Keratinocyte (primary cell): Measurements from ENCODE around the gene LMNA. TPM values are rescaled to one million over a fixed set of nuclear protein-coding genes. Genes with fewer than 3 reads are reported as not detected.

Experiments used
- DNase-seq: peaks from one replicate; pipeline ENCODE4 v3.0.0-alpha.2; 2011; ENCODE audit warnings: low read depth, missing footprints, low spot score
- FAIRE-seq: peaks from 2 replicates; lab custom pipeline; 2011; peaks lifted over from hg19 to GRCh38; lab: Jason Lieb, UNC
- H2AFZ ChIP-seq: 2 replicates; pipeline ENCODE4 v1.6.0; 2012; ENCODE audit warnings: low read length, control low read depth, inconsistent platforms; ENCODE audit not compliant: control insufficient read depth
- H3K27ac ChIP-seq: 2 replicates; pipeline ENCODE4 v1.5.1; 2011; ENCODE audit warnings: low read length; ENCODE audit not compliant: control insufficient read depth, insufficient read depth
- H3K27me3 ChIP-seq: 3 replicates; pipeline ENCODE4 v1.6.0; 2011; ENCODE audit warnings: low read length; ENCODE audit not compliant: control insufficient read depth, insufficient read depth; ENCODE audit errors: extremely low read depth
- H3K36me3 ChIP-seq, 2 experiments: 2 replicates in 1 of 2; 3 replicates in 1 of 2; pipeline ENCODE4 v1.5.1; 2011; ENCODE audit warnings: low read length in 2 of 2, mild to moderate bottlenecking in 1 of 2; ENCODE audit not compliant: control insufficient read depth in 2 of 2, insufficient read depth in 2 of 2; ENCODE audit errors: extremely low read depth in 1 of 2
- H3K4me1 ChIP-seq: 3 replicates; pipeline ENCODE4 v1.5.1; 2011; ENCODE audit warnings: low read length; ENCODE audit not compliant: control insufficient read depth, insufficient read depth; ENCODE audit errors: extremely low read depth
- H3K4me2 ChIP-seq: 3 replicates; pipeline ENCODE4 v1.6.0; 2011; ENCODE audit warnings: low read depth, low read length; ENCODE audit not compliant: control insufficient read depth, insufficient read depth; ENCODE audit errors: extremely low read depth
- H3K4me3 ChIP-seq, 3 experiments: fragments of 200-600 bp in 1 of 3; sonication (generic) in 1 of 3; 2 replicates in 2 of 3; 3 replicates in 1 of 3; pipeline ENCODE4 v1.5.1; 2011 to 2016; ENCODE audit warnings: low read length in 3 of 3, mild to moderate bottlenecking in 3 of 3, control low read depth in 2 of 3, inconsistent platforms in 1 of 3, low read depth in 1 of 3, mixed read lengths in 1 of 3, mixed run types in 1 of 3, moderate library complexity in 1 of 3; ENCODE audit not compliant: control insufficient read depth in 2 of 3, insufficient read depth in 2 of 3; ENCODE audit errors: extremely low read depth in 1 of 3
- H3K79me2 ChIP-seq: 2 replicates; pipeline ENCODE4 v1.6.0; 2012; ENCODE audit warnings: low read length; ENCODE audit not compliant: control insufficient read depth, insufficient read depth
- H3K9ac ChIP-seq: 3 replicates; pipeline ENCODE4 v1.6.0; 2011; ENCODE audit warnings: low read length; ENCODE audit not compliant: control insufficient read depth, insufficient read depth; ENCODE audit errors: extremely low read depth
- H3K9me1 ChIP-seq: 3 replicates; pipeline ENCODE4 v1.6.0; 2011; ENCODE audit warnings: low read length; ENCODE audit not compliant: control insufficient read depth, insufficient read depth; ENCODE audit errors: extremely low read depth
- H3K9me3 ChIP-seq: 2 replicates; pipeline ENCODE4 v1.5.1; 2012; ENCODE audit warnings: low read depth, low read length; ENCODE audit not compliant: control insufficient read depth
- H4K20me1 ChIP-seq: 3 replicates; pipeline ENCODE4 v1.6.0; 2011; ENCODE audit warnings: low read length; ENCODE audit not compliant: control insufficient read depth, insufficient read depth; ENCODE audit errors: extremely low read depth
- CTCF ChIP-seq, 3 experiments: IDR thresholded peaks in 1 of 3; conservative IDR thresholded peaks in 1 of 3; optimal IDR thresholded peaks in 1 of 3; 2 replicates in 2 of 3; 3 replicates in 1 of 3; pipeline versions ENCODE3 to v1.5.1; 2011; ENCODE audit warnings: low read length in 3 of 3, mild to moderate bottlenecking in 3 of 3, moderate library complexity in 2 of 3, control low read depth in 1 of 3, inconsistent platforms in 1 of 3; ENCODE audit not compliant: insufficient read depth in 2 of 3; ENCODE audit errors: extremely low read depth in 1 of 3
- EZH2 ChIP-seq: IDR thresholded peaks from one replicate; pipeline ENCODE4 v1.6.1; 2012; ENCODE audit warnings: inconsistent platforms, mild to moderate bottlenecking, low read length, moderate library complexity
- dilution Hi-C: fragments of 300-500 bp; cut with MboI; formaldehyde crosslinking; loops from one replicate; pipeline ENCODE4 v1.7.0; 2020; ENCODE audit warnings: low sequenced_read_pairs; ENCODE audit not compliant: extremely low pct_ligation_motif_present
- polyA plus RNA-seq, 5 experiments: library from polyadenylated mRNA; depleted of rRNA in 3 of 5; stranded (reverse) in 3 of 5; stranded (forward) in 1 of 5; unstranded in 1 of 5; fragments of >200 nt; gene quantifications; 1 replicate in 1 of 5; 2 replicates in 3 of 5; 3 replicates in 1 of 5; pipeline versions ENCODE4 v1.2.1 to v1.2.3, GENCODE V29; 2011 to 2012; ENCODE audit warnings: missing spikeins in 2 of 5, low read depth in 1 of 5, low replicate concordance in 1 of 5

LMNA gene
- polyA plus RNA-seq, 1 donor (not counting 4 experiments of a cell fraction or from before 2014, with no cell fraction given) = 444 TPM

DNA sequence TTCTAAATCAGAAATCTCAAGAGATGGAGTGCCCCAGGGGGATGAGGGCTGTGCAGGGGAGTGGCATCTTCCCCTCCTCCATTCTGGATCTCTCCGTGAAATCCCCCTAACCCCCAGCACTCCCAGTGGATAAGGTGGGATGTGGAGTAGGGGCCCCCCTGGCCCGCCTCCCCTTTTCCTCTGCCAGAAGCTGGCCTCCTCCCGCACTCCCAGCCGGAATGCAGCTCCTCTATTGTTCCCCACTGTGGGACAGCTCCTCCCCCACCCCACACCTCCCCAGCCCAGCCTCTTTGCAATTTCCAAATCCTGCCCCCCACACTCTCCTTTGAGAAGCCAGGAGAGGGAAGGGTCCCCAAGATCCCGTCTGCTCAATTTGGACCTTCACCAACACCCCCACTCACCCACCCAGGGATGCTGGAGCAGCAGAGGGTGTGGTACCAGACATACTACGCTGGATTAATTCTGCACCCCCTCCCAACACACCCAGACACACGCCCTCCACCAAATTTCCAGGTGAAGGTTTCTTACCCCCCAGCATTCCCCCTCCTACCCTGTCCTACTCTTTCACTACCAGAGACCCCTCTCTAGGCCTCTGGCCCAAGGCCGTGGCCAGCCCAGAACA, 34.2 kb upstream of the LMNA start:
- Histone ChIP-seq H3K9me1 (no peaks in the 10 kb centered on the region), H3K4me2 (no peak overlapping the region), H3K4me3 (no peak overlapping the region), H3K9ac (no peak overlapping the region), H3K27me3 (no peaks in the 10 kb centered on the region), H3K27ac (no peak overlapping the region), H3K4me1 (peaks cover 4% of the 10 kb centered on the region), H4K20me1 (no peaks in the 10 kb centered on the region), H2AFZ (no peak overlapping the region), H3K9me3 (no peaks in the 10 kb centered on the region), H3K79me2 (no peaks in the 10 kb centered on the region), H3K36me3 (no peaks in the 10 kb centered on the region)
- dilution Hi-C loops = no loop called here
- DNase-seq (no peak), FAIRE-seq (no peak)
- no peak for TF ChIP-seq CTCF (optimal IDR thresholded peaks at IDR 0.05 in 1 of 3, IDR thresholded peaks at IDR 0.05 in 1 of 3, conservative IDR thresholded peaks at IDR 0.05 in 1 of 3; ENCODE audit: extremely low read depth in 1 of 3, insufficient read depth in 2 of 3, low read length in 3 of 3)
- no peak for TF ChIP-seq EZH2

GRCh38 chr1:156080863-156081179, 33.7 kb upstream of the LMNA start:
- no peaks in the 10 kb centered on the region for H3K9me3 ChIP-seq
- FAIRE-seq (no peak), DNase-seq (no peak)
- H3K9me1 ChIP-seq = no peaks in the 10 kb centered on the region
- no peak overlapping the region for H3K9ac ChIP-seq
- no peaks in the 10 kb centered on the region for H4K20me1 ChIP-seq
- no peaks in the 10 kb centered on the region for H3K36me3 ChIP-seq
- H2AFZ ChIP-seq = no peak overlapping the region
- TF ChIP-seq CTCF (optimal IDR thresholded peaks at IDR 0.05 in 1 of 3, IDR thresholded peaks at IDR 0.05 in 1 of 3, conservative IDR thresholded peaks at IDR 0.05 in 1 of 3; ENCODE audit: extremely low read depth in 1 of 3, insufficient read depth in 2 of 3, low read length in 3 of 3) (no peak), EZH2 (no peak)
- no peak overlapping the region for H3K4me3 ChIP-seq
- no peaks in the 10 kb centered on the region for H3K27me3 ChIP-seq
- dilution Hi-C loops = no loop called here
- H3K27ac ChIP-seq = no peak overlapping the region
- peaks cover 4% of the 10 kb centered on the region for H3K4me1 ChIP-seq
- H3K79me2 ChIP-seq = no peaks in the 10 kb centered on the region
- H3K4me2 ChIP-seq = peak overlapping the region; percentile 67
